Right lung (tissue), 5 donors: Measurements from ENCODE around the gene GNLY. TPM values are rescaled to one million over a fixed set of nuclear protein-coding genes. Genes with fewer than 3 reads are reported as not detected.
"Not testable (repeated sequence)": the region's sequence is repeated elsewhere in the genome, so short reads cannot be mapped to it uniquely, and the experiment has no call there.

Source experiments
- DNase-seq, 2 donors: peaks; one replicate each; pipeline ENCODE4 v3.0.0-alpha.2; 2013
- polyA plus RNA-seq, 5 donors: library from polyadenylated mRNA; unstranded; fragments of 120-200 nt; gene quantifications; one replicate each; pipeline versions ENCODE4 v1.2.1 to v1.2.3, GENCODE V29; 2013; ENCODE audit warnings: inconsistent platforms in 1 of 5, low replicate concordance in 1 of 5; ENCODE audit not compliant: insufficient read length in 5 of 5, insufficient read depth in 1 of 5

The GNLY gene
- polyA plus RNA-seq, 5 donors, result 1.7 to 6.2 (median 2.2) TPM

- DNase-seq, result peak; percentile 68 to 76
These were observed 13.1 kb downstream of the GNLY start for GRCh38 chr2:85707304-85707703.

- DNase-seq, result no peak
These were observed 14.5 kb downstream of the GNLY start for GRCh38 chr2:85708641-85709040.

GRCh38 chr2:85709401-85709811 is 15.2 kb downstream of the GNLY start:
- DNase-seq, result no peak

GRCh38 chr2:85710687-85711577 is 16.8 kb downstream of the GNLY start:
- peak; percentile 60 to 67 for DNase-seq

- DNase-seq, result no peak
These were observed 17.5 kb downstream of the GNLY start for GRCh38 chr2:85711578-85712060.

GRCh38 chr2:85712336-85712735 is 18.2 kb downstream of the GNLY start:
- no peak for DNase-seq

- DNase-seq, result no peak
These were observed 18.9 kb downstream of the GNLY start for GRCh38 chr2:85712849-85713612.

- peak; percentile 59 to 63 for DNase-seq
These were observed 19.7 kb downstream of the GNLY start for GRCh38 chr2:85713836-85714235.

- DNase-seq, result not testable (repeated sequence)
These were observed 20.3 kb downstream of the GNLY start for GRCh38 chr2:85714421-85714820.

GRCh38 chr2:85714841-85715240 is 20.7 kb downstream of the GNLY start:
- no peak for DNase-seq

- no peak for DNase-seq
These were observed 22.3 kb downstream of the GNLY start for GRCh38 chr2:85716346-85716914.

- no peak for DNase-seq
These were observed 23.3 kb downstream of the GNLY start for GRCh38 chr2:85717308-85718008.

- no peak for DNase-seq
These were observed 23.8 kb downstream of the GNLY start for GRCh38 chr2:85718009-85718391.

- DNase-seq, result no peak
These were observed 24.8 kb downstream of the GNLY start for GRCh38 chr2:85718885-85719492.

- DNase-seq, result no peak
These were observed 25.6 kb downstream of the GNLY start for GRCh38 chr2:85719609-85720240.

GRCh38 chr2:85720533-85720932 is 26.4 kb downstream of the GNLY start:
- DNase-seq, result no peak

GRCh38 chr2:85721641-85722040 is 27.5 kb downstream of the GNLY start:
- no peak for DNase-seq

GRCh38 chr2:85722519-85722918 is 28.4 kb downstream of the GNLY start:
- no peak for DNase-seq

- no peak for DNase-seq
These were observed 29.7 kb downstream of the GNLY start for GRCh38 chr2:85723707-85724360.

GRCh38 chr2:85724731-85725181 is 30.6 kb downstream of the GNLY start:
- no peak for DNase-seq
